VCaP (cell line): ENCODE measurements around the gene KCND2.

Source experiments
- H3K27ac ChIP-seq: fragments of 450-650 bp; 2 replicates; pipeline ENCODE4 v1.5.1; 2017
- TF ChIP-seq, protein P1 (sequence below): fragments of 450-650 bp; conservative IDR thresholded peaks from 2 replicates; pipeline ENCODE4 v1.5.1; 2017; ENCODE audit warnings: mild to moderate bottlenecking, moderate library complexity

The KCND2 gene

DNA sequence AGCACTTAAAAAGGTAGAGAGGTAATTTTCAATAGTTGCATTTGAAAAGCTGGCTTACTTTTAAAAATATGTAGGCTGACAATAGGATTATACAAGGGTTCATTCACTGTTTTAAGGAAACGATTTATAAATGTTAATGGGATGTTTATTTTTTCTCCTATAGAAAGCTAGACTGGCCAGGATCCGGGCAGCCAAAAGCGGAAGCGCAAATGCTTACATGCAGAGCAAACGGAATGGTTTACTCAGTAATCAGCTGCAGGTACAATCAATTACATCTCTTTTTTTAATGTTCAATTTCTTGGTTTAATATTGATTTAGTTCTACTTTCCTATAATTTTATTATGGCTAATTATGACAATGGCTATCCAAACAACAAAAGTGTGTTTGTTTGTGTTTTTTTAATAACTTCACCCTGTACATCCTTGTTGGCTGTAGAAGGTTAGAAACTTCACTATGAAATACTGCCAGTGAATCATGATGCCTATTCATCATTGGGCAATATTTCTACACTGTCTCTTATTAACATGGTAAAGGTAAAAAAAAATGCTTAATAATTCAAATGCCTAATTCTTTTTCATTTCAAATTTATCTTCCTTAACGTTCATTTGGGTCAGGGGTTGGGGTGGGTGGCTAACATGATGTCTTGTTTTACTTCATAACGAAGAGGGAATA, 468.5 kb downstream of the KCND2 start:
- H3K27ac ChIP-seq: no peak overlapping the region; the same call in 1 of the 2 replicates
- TF ChIP-seq, protein P1, sequence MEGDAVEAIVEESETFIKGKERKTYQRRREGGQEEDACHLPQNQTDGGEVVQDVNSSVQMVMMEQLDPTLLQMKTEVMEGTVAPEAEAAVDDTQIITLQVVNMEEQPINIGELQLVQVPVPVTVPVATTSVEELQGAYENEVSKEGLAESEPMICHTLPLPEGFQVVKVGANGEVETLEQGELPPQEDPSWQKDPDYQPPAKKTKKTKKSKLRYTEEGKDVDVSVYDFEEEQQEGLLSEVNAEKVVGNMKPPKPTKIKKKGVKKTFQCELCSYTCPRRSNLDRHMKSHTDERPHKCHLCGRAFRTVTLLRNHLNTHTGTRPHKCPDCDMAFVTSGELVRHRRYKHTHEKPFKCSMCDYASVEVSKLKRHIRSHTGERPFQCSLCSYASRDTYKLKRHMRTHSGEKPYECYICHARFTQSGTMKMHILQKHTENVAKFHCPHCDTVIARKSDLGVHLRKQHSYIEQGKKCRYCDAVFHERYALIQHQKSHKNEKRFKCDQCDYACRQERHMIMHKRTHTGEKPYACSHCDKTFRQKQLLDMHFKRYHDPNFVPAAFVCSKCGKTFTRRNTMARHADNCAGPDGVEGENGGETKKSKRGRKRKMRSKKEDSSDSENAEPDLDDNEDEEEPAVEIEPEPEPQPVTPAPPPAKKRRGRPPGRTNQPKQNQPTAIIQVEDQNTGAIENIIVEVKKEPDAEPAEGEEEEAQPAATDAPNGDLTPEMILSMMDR: no peak

DNA sequence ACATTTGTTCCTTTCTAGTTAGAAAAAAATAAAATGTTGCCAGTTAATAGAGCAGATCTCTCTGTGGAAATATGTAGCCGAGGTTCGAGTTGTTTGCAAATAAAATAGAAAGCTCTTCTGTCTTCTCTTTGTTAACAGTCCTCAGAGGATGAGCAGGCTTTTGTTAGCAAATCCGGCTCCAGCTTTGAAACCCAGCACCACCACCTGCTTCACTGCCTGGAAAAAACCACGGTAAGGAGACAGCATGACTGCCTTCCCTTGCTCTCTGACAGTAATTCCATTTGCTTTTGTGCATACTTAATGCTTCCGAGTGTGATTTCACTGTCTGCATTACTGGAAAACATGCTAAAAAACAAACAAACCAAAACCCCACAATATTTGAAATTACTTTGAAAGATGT, 469.4 kb downstream of the KCND2 start:
- TF ChIP-seq, protein P1: no peak
- no peak overlapping the region for H3K27ac ChIP-seq

DNA sequence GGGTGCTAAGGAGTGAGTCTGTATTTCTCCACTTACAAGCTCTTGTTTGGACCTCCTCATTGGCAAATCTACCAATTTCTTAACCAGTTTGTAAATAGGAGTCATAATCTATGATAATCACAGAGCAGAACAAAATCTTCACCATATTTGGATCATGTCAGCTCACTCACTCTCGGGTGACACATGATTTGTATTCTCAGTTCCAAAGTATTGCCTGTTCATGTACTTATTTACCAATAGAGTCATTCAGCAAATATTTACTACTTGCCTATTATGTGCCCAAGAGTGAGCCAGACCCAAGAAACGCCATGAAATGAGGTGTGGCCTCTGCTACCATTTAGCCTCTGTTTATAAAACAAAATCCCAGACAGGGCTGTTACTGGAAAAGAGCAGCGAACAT, 470.2 kb downstream of the KCND2 start:
- no peak overlapping the region for H3K27ac ChIP-seq

DNA sequence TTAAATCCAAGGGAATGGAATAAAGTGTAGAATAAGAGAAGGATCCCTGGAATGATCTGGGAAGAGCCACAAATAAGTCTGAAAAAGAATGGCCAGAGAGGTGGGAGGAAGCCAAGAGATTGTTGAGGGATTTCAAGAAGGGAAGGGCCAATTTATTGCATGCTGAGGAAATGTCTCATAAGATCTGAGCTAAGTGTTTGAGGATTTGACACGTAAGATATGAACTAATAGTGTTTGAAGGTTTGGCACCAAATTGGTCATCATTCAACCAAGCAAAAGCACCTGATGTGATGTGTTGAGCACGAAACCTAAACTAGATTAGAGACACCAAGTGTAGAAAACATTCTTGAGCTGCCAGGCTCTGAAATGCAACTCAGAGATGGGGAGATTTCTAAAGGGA, 487.1 kb downstream of the KCND2 start:
- TF ChIP-seq, protein P1: no peak
- no peak overlapping the region for H3K27ac ChIP-seq

More for the DNA sequence above, 470.2 kb downstream of the KCND2 start:
- TF ChIP-seq, protein P1: no peak

DNA sequence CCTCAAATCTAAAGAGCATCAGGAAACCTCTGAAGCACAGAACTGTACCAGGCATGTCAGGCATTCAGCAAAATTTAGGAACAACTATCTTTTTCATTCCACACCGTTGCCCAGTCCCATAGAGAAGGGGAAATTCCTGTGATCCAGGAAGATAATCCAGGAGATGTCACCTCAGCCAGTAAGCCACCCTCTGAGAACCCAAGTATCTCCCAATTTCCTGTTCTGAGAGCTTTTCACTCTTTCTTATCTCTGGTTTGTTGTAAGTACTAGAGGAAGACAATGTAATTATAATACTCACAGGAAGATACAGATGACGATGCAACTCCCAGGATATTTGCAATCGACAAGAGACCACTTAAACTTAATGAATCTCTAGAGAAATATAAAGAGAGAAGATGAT, 487.9 kb downstream of the KCND2 start:
- TF ChIP-seq, protein P1: no peak
- no peak overlapping the region for H3K27ac ChIP-seq

DNA sequence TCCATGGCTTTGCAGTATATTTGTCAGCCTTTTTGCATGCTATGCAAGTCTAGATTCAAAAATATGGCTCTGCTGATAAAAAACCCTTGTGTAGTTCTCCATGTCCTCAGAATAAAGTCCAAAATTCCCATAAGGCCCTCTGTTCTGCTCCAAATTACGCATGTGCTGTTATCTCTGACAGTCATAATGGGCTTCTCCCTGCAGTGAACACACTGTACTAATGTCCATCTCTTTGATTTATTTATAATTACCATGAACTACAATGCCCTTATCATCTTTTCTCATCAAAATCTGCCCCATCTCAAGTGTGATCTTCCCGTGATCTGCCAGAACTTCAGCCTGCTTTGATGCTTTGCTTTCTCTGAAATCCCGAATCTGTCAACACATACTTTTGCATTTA, 497.2 kb downstream of the KCND2 start:
- H3K27ac ChIP-seq: no peak overlapping the region

DNA sequence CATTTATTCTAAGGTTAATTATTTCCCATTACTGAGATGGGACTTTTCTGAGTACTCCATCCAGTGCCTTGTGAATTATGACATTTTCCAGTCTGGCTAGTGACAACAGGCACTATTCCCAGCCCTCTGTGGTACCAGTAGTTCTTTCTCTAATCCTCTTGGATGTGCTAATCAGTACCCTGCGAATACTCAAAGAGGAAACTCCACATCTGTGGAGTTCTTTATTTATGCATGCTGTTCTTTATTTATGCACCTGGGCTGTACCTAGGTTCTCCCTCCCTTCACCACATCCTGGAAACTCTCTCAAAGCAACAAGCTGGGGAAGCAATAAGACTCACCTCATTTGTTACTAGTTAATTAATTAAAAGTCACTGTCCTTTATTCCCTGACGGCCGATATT, 501.5 kb downstream of the KCND2 start:
- TF ChIP-seq, protein P1: no peak
- no peak overlapping the region for H3K27ac ChIP-seq

More for the DNA sequence above, 497.2 kb downstream of the KCND2 start:
- TF ChIP-seq, protein P1: no peak
